ENCODE results near the gene IZUMO1. TPM values are rescaled to one million over a fixed set of nuclear protein-coding genes. Genes with fewer than 3 reads are reported as not detected.

The IZUMO1 gene
- total and polyA plus RNA-seq, 9 of the 15 experiments (the other 6 are each of a cell fraction or from before 2014, with no cell fraction given), result 0.14 to 2.1 (median 0.73) TPM

DNA sequence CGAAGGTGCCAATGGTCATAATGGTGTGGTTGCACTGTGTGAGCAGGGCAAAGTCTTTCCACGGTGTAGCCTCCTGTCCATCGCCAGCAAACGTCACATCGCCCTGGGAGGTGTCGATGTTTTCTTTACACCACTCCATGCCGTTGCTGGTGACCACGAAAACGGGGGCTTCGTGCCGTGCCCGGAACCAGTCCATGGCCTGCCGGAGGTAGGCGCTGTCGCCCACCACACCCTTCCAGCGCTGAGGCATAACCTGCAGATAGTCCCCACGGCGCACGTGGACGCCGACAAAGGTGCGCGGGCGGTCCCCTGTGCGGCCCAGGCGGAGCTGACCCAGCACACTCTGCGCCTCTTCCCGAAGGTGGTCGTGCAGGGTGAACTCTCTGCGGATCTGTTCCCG lies 3.6 kb upstream of the IZUMO1 start (continued):
- TF ChIP-seq, protein P1, sequence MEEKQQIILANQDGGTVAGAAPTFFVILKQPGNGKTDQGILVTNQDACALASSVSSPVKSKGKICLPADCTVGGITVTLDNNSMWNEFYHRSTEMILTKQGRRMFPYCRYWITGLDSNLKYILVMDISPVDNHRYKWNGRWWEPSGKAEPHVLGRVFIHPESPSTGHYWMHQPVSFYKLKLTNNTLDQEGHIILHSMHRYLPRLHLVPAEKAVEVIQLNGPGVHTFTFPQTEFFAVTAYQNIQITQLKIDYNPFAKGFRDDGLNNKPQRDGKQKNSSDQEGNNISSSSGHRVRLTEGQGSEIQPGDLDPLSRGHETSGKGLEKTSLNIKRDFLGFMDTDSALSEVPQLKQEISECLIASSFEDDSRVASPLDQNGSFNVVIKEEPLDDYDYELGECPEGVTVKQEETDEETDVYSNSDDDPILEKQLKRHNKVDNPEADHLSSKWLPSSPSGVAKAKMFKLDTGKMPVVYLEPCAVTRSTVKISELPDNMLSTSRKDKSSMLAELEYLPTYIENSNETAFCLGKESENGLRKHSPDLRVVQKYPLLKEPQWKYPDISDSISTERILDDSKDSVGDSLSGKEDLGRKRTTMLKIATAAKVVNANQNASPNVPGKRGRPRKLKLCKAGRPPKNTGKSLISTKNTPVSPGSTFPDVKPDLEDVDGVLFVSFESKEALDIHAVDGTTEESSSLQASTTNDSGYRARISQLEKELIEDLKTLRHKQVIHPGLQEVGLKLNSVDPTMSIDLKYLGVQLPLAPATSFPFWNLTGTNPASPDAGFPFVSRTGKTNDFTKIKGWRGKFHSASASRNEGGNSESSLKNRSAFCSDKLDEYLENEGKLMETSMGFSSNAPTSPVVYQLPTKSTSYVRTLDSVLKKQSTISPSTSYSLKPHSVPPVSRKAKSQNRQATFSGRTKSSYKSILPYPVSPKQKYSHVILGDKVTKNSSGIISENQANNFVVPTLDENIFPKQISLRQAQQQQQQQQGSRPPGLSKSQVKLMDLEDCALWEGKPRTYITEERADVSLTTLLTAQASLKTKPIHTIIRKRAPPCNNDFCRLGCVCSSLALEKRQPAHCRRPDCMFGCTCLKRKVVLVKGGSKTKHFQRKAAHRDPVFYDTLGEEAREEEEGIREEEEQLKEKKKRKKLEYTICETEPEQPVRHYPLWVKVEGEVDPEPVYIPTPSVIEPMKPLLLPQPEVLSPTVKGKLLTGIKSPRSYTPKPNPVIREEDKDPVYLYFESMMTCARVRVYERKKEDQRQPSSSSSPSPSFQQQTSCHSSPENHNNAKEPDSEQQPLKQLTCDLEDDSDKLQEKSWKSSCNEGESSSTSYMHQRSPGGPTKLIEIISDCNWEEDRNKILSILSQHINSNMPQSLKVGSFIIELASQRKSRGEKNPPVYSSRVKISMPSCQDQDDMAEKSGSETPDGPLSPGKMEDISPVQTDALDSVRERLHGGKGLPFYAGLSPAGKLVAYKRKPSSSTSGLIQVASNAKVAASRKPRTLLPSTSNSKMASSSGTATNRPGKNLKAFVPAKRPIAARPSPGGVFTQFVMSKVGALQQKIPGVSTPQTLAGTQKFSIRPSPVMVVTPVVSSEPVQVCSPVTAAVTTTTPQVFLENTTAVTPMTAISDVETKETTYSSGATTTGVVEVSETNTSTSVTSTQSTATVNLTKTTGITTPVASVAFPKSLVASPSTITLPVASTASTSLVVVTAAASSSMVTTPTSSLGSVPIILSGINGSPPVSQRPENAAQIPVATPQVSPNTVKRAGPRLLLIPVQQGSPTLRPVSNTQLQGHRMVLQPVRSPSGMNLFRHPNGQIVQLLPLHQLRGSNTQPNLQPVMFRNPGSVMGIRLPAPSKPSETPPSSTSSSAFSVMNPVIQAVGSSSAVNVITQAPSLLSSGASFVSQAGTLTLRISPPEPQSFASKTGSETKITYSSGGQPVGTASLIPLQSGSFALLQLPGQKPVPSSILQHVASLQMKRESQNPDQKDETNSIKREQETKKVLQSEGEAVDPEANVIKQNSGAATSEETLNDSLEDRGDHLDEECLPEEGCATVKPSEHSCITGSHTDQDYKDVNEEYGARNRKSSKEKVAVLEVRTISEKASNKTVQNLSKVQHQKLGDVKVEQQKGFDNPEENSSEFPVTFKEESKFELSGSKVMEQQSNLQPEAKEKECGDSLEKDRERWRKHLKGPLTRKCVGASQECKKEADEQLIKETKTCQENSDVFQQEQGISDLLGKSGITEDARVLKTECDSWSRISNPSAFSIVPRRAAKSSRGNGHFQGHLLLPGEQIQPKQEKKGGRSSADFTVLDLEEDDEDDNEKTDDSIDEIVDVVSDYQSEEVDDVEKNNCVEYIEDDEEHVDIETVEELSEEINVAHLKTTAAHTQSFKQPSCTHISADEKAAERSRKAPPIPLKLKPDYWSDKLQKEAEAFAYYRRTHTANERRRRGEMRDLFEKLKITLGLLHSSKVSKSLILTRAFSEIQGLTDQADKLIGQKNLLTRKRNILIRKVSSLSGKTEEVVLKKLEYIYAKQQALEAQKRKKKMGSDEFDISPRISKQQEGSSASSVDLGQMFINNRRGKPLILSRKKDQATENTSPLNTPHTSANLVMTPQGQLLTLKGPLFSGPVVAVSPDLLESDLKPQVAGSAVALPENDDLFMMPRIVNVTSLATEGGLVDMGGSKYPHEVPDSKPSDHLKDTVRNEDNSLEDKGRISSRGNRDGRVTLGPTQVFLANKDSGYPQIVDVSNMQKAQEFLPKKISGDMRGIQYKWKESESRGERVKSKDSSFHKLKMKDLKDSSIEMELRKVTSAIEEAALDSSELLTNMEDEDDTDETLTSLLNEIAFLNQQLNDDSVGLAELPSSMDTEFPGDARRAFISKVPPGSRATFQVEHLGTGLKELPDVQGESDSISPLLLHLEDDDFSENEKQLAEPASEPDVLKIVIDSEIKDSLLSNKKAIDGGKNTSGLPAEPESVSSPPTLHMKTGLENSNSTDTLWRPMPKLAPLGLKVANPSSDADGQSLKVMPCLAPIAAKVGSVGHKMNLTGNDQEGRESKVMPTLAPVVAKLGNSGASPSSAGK (IDR thresholded peaks at IDR 0.05), result no peak
- TF ChIP-seq, protein P2, sequence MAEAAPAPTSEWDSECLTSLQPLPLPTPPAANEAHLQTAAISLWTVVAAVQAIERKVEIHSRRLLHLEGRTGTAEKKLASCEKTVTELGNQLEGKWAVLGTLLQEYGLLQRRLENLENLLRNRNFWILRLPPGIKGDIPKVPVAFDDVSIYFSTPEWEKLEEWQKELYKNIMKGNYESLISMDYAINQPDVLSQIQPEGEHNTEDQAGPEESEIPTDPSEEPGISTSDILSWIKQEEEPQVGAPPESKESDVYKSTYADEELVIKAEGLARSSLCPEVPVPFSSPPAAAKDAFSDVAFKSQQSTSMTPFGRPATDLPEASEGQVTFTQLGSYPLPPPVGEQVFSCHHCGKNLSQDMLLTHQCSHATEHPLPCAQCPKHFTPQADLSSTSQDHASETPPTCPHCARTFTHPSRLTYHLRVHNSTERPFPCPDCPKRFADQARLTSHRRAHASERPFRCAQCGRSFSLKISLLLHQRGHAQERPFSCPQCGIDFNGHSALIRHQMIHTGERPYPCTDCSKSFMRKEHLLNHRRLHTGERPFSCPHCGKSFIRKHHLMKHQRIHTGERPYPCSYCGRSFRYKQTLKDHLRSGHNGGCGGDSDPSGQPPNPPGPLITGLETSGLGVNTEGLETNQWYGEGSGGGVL (CRISPR knock-in tag; IDR thresholded peaks at IDR 0.05), result no peak
- TF ChIP-seq RBFOX2 (IDR thresholded peaks at IDR 0.05; ENCODE audit: low read depth, low read length) (peak; percentile 46; the same call in 1 of the 2 replicates), ZNF121 (CRISPR knock-in tag; conservative IDR thresholded peaks at IDR 0.05) (no peak)
- TF ChIP-seq, protein P3, sequence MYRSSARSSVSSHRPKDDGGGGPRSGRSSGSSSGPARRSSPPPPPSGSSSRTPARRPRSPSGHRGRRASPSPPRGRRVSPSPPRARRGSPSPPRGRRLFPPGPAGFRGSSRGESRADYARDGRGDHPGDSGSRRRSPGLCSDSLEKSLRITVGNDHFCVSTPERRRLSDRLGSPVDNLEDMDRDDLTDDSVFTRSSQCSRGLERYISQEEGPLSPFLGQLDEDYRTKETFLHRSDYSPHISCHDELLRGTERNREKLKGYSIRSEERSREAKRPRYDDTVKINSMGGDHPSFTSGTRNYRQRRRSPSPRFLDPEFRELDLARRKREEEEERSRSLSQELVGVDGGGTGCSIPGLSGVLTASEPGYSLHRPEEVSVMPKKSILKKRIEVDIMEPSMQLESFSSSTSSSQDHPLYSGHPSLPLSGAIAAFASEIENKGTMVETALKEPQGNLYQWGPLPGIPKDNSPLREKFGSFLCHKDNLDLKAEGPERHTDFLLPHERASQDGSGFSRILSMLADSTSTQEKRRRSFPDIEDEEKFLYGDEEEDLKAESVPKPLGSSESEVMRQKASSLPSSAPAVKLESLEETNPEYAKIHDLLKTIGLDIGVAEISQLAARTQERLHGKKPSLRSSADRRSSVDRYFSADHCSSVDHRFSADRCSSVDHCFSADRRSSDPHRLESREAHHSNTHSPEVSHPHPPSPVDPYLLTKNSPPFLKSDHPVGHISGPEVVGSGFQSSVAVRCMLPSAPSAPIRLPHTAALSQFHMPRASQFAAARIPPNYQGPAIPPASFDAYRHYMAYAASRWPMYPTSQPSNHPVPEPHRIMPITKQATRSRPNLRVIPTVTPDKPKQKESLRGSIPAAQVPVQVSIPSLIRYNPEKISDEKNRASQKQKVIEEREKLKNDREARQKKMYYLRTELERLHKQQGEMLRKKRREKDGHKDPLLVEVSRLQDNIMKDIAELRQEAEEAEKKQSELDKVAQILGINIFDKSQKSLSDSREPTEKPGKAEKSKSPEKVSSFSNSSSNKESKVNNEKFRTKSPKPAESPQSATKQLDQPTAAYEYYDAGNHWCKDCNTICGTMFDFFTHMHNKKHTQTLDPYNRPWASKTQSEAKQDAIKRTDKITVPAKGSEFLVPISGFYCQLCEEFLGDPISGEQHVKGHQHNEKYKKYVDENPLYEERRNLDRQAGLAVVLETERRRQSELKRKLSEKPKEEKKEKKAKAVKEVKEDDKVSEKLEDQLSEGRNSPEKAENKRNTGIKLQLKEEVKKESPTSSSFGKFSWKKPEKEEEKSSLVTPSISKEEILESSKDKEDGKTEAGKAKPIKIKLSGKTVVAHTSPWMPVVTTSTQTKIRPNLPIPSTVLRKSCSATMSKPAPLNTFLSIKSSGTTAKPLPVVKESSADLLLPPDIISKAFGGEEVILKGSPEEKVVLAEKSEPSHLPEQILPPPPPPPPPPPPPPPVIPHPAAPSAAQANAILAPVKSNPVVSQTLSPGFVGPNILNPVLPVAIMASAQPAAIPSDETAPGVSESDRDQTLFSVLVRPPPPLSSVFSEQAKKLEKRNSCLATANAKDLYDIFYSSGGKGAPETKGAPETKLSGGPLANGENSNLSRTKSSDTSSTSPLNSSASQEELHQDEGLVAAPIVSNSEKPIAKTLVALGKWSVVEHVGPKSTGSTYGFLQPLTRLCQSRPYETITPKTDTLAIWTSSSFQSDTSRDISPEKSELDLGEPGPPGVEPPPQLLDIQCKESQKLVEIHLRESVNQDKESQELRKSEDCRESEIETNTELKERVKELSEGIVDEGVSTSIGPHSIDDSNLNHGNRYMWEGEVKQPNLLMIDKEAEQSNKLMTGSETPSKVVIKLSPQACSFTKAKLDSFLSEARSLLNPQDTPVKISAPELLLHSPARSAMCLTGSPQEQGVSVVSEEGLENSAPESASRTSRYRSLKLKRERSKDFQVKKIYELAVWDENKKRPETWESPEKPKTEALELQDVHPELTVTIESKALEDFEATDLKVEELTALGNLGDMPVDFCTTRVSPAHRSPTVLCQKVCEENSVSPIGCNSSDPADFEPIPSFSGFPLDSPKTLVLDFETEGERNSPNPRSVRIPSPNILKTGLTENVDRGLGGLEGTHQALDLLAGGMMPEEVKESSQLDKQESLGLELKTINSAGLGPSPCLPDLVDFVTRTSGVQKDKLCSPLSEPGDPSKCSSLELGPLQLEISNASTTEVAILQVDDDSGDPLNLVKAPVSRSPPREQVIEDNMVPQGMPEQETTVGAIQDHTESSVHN (IDR thresholded peaks at IDR 0.05; ENCODE audit: borderline replicate concordance in 1 of 2, low read depth in 1 of 2), result no peak
